ENCODE measurements around the gene PSORS1C1. TPM values are rescaled to one million over a fixed set of nuclear protein-coding genes. Genes with fewer than 3 reads are reported as not detected.
"Not testable (repeated sequence)": the region's sequence is repeated elsewhere in the genome, so short reads cannot be mapped to it uniquely, and the experiment has no call there.

PSORS1C1 gene
- total and polyA plus RNA-seq, 2 of the 4 experiments (the other 2 are of a cell fraction) = 0.36 to 1.1 TPM

DNA sequence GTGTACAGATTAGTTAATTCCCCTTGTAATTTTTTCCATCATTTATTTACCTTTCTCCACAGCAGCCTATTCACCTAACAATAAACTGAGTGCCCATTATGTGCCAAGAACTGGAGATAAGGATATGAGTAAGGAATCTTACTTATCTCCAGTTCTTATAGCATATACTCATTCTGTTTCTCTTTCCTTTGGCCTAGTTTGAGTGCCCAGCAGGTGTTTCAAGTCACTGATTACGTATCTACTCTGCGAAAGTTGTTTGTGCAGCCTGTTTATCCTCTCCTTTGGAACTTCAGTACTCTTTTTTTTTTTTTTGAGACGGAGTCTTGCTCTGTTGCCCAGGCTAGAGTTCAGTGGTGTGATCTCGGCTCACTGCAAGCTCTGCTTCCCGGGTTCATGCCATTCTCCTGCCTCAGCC, 73.2 kb downstream of the PSORS1C1 start:
- intact Hi-C loops (cut with micrococcal nuclease) (no loop called here), in situ Hi-C loops (cut with MboI; ENCODE audit: low sequenced_read_pairs) (no loop called here), dilution Hi-C loops (cut with HindIII; ENCODE audit: low sequenced_read_pairs, unreplicated experiment) (no loop called here)
- Histone ChIP-seq H3K27me3 (ENCODE audit: control insufficient read depth, insufficient read depth, low read length) (no peaks in the 10 kb centered on the region), H2BK20ac (ENCODE audit: low read depth, low read length) (no peak overlapping the region), H4K5ac (ENCODE audit: low read depth, low read length) (no peak overlapping the region), H2BK120ac (ENCODE audit: low read depth, low read length) (no peak overlapping the region), H3K4me2 (ENCODE audit: low read depth, low read length) (no peak overlapping the region), H3K4ac (ENCODE audit: low read depth, low read length) (no peak overlapping the region), H3K27ac (ENCODE audit: insufficient read depth, low read length) (no peak overlapping the region), H3K23ac (ENCODE audit: low read depth, low read length) (no peak overlapping the region), H3K9me3 (ENCODE audit: control insufficient read depth, insufficient read depth, low read length) (no peaks in the 10 kb centered on the region), H4K8ac (ENCODE audit: low read depth in 2 of 2, low read length in 2 of 2) (no peak overlapping the region), H3K18ac (ENCODE audit: low read depth, low read length) (no peak overlapping the region), H4K91ac (ENCODE audit: insufficient read depth, low read depth, low read length) (no peak overlapping the region), H3K56ac (ENCODE audit: extremely low read depth, insufficient read depth, low read length) (no peak overlapping the region), H4K20me1 (ENCODE audit: insufficient read depth, low read length) (no peaks in the 10 kb centered on the region), H3K9me1 (ENCODE audit: insufficient read depth, low read length) (no peaks in the 10 kb centered on the region), H3K4me3 (ENCODE audit: insufficient read depth, low read depth, low read length) (no peak overlapping the region), H2AK9ac (replicated peaks; ENCODE audit: low read depth, low read length, poor library complexity) (no peak overlapping the region), H3K9ac (ENCODE audit: low read depth, low read length) (no peak overlapping the region), H3K14ac (replicated peaks; ENCODE audit: low read depth, low read length) (no peak overlapping the region), H2BK15ac (ENCODE audit: low read depth, low read length) (no peak overlapping the region), H3K36me3 (ENCODE audit: control insufficient read depth, insufficient read depth, low read length) (no peaks in the 10 kb centered on the region), H3K79me1 (ENCODE audit: low read depth in 1 of 2, low read length in 2 of 2) (no peaks in the 10 kb centered on the region), H2AK5ac (ENCODE audit: low read depth, low read length) (no peak overlapping the region), H3K4me1 (ENCODE audit: control insufficient read depth, insufficient read depth, low read length) (no peaks in the 10 kb centered on the region), H2BK5ac (ENCODE audit: low read depth, low read length, poor library complexity, severe bottlenecking) (no peak overlapping the region), H2AFZ (replicated peaks; ENCODE audit: low read length, poor library complexity) (no peak overlapping the region)
- DNase-seq = no peak
- BruUV-seq (replicated peaks) = no TSS peak
- ChIA-PET POLR2A (ENCODE audit: unreplicated experiment) (no interaction called here), CTCF (no interaction called here)
- no peak for ATAC-seq (ENCODE audit: low read depth)
- no peak for TF ChIP-seq MAZ (IDR thresholded peaks at IDR 0.05; ENCODE audit: borderline replicate concordance, low read depth, low read length)
- TF ChIP-seq, protein P1, sequence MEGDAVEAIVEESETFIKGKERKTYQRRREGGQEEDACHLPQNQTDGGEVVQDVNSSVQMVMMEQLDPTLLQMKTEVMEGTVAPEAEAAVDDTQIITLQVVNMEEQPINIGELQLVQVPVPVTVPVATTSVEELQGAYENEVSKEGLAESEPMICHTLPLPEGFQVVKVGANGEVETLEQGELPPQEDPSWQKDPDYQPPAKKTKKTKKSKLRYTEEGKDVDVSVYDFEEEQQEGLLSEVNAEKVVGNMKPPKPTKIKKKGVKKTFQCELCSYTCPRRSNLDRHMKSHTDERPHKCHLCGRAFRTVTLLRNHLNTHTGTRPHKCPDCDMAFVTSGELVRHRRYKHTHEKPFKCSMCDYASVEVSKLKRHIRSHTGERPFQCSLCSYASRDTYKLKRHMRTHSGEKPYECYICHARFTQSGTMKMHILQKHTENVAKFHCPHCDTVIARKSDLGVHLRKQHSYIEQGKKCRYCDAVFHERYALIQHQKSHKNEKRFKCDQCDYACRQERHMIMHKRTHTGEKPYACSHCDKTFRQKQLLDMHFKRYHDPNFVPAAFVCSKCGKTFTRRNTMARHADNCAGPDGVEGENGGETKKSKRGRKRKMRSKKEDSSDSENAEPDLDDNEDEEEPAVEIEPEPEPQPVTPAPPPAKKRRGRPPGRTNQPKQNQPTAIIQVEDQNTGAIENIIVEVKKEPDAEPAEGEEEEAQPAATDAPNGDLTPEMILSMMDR (conservative IDR thresholded peaks at IDR 0.05; ENCODE audit: low read depth, low read length) = no peak
- no peak for TF ChIP-seq RCOR1 (IDR thresholded peaks at IDR 0.05; ENCODE audit: insufficient replicate concordance, low read length)
- TF ChIP-seq RFX5 (IDR thresholded peaks at IDR 0.05; ENCODE audit: low read depth, low read length) = no peak
- no peak for TF ChIP-seq MAFK (IDR thresholded peaks at IDR 0.05; ENCODE audit: low read depth, low read length)
- TF ChIP-seq MXI1 (IDR thresholded peaks at IDR 0.05; ENCODE audit: borderline replicate concordance, low read depth, low read length) = no peak
- WGBS, 2 experiments (ENCODE audit: extremely low coverage in 2 of 2, insufficient read length in 1 of 2) = 52% methylated on average over 2 of the region's 5 CpGs; no CpG with 5 or more reads in 1 of the 2 experiments

DNA sequence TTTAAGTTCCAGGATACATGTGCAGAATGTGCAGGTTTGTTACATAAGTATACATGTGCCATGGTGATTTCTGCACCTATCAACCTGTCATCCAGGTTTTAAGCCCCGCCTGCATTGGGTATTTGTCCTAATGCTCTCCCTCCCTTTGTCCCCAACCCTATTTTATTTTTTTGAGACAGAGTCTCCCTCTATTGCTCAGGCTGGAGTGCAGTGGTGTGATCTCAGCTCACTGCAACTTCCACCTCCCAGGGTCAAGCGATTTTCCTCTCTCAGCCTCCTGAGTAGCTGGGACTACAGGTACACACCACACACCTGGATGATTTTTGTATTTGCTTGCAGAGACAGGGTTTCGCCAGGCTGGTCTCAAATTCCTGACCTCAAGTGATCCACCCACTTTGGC, 74.6 kb downstream of the PSORS1C1 start:
- H2AK5ac ChIP-seq (ENCODE audit: low read depth, low read length); H3K4me2 ChIP-seq (ENCODE audit: low read depth, low read length); H4K20me1 ChIP-seq (ENCODE audit: insufficient read depth, low read length); H3K9me3 ChIP-seq (ENCODE audit: control insufficient read depth, insufficient read depth, low read length); H3K18ac ChIP-seq (ENCODE audit: low read depth, low read length); H2BK120ac ChIP-seq (ENCODE audit: low read depth, low read length); H2AK9ac ChIP-seq (replicated peaks; ENCODE audit: low read depth, low read length, poor library complexity); CTCF ChIA-PET; H2BK20ac ChIP-seq (ENCODE audit: low read depth, low read length); intact Hi-C loops (cut with micrococcal nuclease); H3K56ac ChIP-seq (ENCODE audit: extremely low read depth, insufficient read depth, low read length); H3K27me3 ChIP-seq (ENCODE audit: control insufficient read depth, insufficient read depth, low read length); H2AFZ ChIP-seq (replicated peaks; ENCODE audit: low read length, poor library complexity); H3K23ac ChIP-seq (ENCODE audit: low read depth, low read length); dilution Hi-C loops (cut with HindIII; ENCODE audit: low sequenced_read_pairs, unreplicated experiment); H3K14ac ChIP-seq (replicated peaks; ENCODE audit: low read depth, low read length); H3K4me1 ChIP-seq (ENCODE audit: control insufficient read depth, insufficient read depth, low read length); H4K5ac ChIP-seq (ENCODE audit: low read depth, low read length); POLR2A ChIA-PET (ENCODE audit: unreplicated experiment); DNase-seq; ATAC-seq (ENCODE audit: low read depth); in situ Hi-C loops (cut with MboI; ENCODE audit: low sequenced_read_pairs); H3K36me3 ChIP-seq (ENCODE audit: control insufficient read depth, insufficient read depth, low read length); H3K79me1 ChIP-seq (ENCODE audit: low read depth in 1 of 2, low read length in 2 of 2); H4K91ac ChIP-seq (ENCODE audit: insufficient read depth, low read depth, low read length); H3K27ac ChIP-seq (ENCODE audit: insufficient read depth, low read length); H2BK5ac ChIP-seq (ENCODE audit: low read depth, low read length, poor library complexity, severe bottlenecking); H3K9me1 ChIP-seq (ENCODE audit: insufficient read depth, low read length); H3K4ac ChIP-seq (ENCODE audit: low read depth, low read length); H2BK15ac ChIP-seq (ENCODE audit: low read depth, low read length); H3K9ac ChIP-seq (ENCODE audit: low read depth, low read length); H3K4me3 ChIP-seq (ENCODE audit: insufficient read depth, low read depth, low read length); BruUV-seq (replicated peaks); H4K8ac ChIP-seq (ENCODE audit: low read depth in 2 of 2, low read length in 2 of 2): not testable (repeated sequence)
- WGBS, 2 experiments (ENCODE audit: extremely low coverage in 2 of 2, insufficient read length in 1 of 2) = no CpG with 5 or more reads among the region's 3 CpGs
